HCT116 (cell line): ENCODE measurements around the gene SAT1. TPM values are rescaled to one million over a fixed set of nuclear protein-coding genes. Genes with fewer than 3 reads are reported as not detected.

Experiments
- ATAC-seq: fragments of 200-7000 bp; cut with Tn5 transposase; 2 replicates; pipeline ENCODE4 v1.9.1; 2020; ENCODE audit warnings: mild to moderate bottlenecking, moderate library complexity
- BruUV-seq: library from RNA; stranded (reverse); fragments of 400-500 nt; replicated peaks from 2 replicates; lab custom pipeline; 2021; lab: Mats Ljungman, UMichigan
- CTCF ChIA-PET: fragments of 300-600 bp; sonication (Branson Sonifier 250); formaldehyde crosslinking; loops from one replicate; lab custom pipeline; 2021; ENCODE audit warnings: antibody characterized with exemption; lab: Charles Lee
- POLR2A ChIA-PET: fragments of 300-600, 350-600 bp; sonication (Branson Sonifier 250); formaldehyde crosslinking; loops from one replicate; lab custom pipeline; 2021; ENCODE audit warnings: antibody characterized with exemption; lab: Charles Lee
- RAD21 ChIA-PET, 2 experiments: fragments of 300-600 bp; sonication (Branson Sonifier 250); formaldehyde crosslinking; loops; one replicate each; lab custom pipeline; 2023; ENCODE audit warnings: low total read pairs in 2 of 2; ENCODE audit not compliant: uncharacterized antibody in 2 of 2, unreplicated experiment in 2 of 2, low non-redundant PET in 1 of 2; lab: Charles Lee
- DNase-seq: peaks from one replicate; pipeline ENCODE4 v3.0.0-alpha.2; 2010; ENCODE audit warnings: low read depth, low spot score
- H2AFZ ChIP-seq: fragments of 200-600 bp; shearing (Covaris generic), sonication (generic); 2 replicates; pipeline ENCODE4 v1.6.1; 2017; ENCODE audit warnings: low read depth, mixed run types, mixed read lengths, antibody characterized with exemption, low read length; ENCODE audit not compliant: poor library complexity, severe bottlenecking
- H3K27ac ChIP-seq: 2 replicates; pipeline ENCODE4 v1.5.1; 2012; ENCODE audit warnings: low read depth, low read length
- H3K27me3 ChIP-seq: fragments of 200-600 bp; sonication (generic); 2 replicates; pipeline ENCODE4 v1.6.1; 2016; ENCODE audit warnings: mixed run types, low read length, mixed read lengths; ENCODE audit not compliant: insufficient read depth
- H3K36me3 ChIP-seq, 2 experiments: fragments of 200-500 bp in 1 of 2; fragments of 200-600 bp in 1 of 2; sonication (Bioruptor generic) in 1 of 2; sonication (generic) in 1 of 2; 2 replicates each; pipeline versions ENCODE4 v1.5.1 to v1.6.1; 2014 to 2016; ENCODE audit warnings: low read length in 2 of 2, inconsistent platforms in 1 of 2, mixed read lengths in 1 of 2, mixed run types in 1 of 2; ENCODE audit not compliant: insufficient read depth in 2 of 2, control insufficient read depth in 1 of 2
- H3K4me1 ChIP-seq, 2 experiments: fragments of 200-600 bp in 1 of 2; sonication (generic) in 1 of 2; 2 replicates each; pipeline versions ENCODE4 v1.5.1 to v1.6.1; 2012 to 2017; ENCODE audit warnings: low read length in 2 of 2, inconsistent platforms in 1 of 2, mild to moderate bottlenecking in 1 of 2, mixed read lengths in 1 of 2, mixed run types in 1 of 2, moderate library complexity in 1 of 2; ENCODE audit not compliant: insufficient read depth in 2 of 2, control insufficient read depth in 1 of 2
- H3K4me2 ChIP-seq: fragments of 200-600 bp; sonication (generic); 2 replicates; pipeline ENCODE4 v1.6.1; 2017; ENCODE audit warnings: mixed run types, low read length, mixed read lengths
- H3K4me3 ChIP-seq, 2 experiments: fragments of 200-600 bp in 1 of 2; sonication (generic) in 1 of 2; replicated peaks in 1 of 2; 2 replicates each; pipeline ENCODE4 v1.5.1; 2011 to 2016; ENCODE audit warnings: low read length in 2 of 2, control low read depth in 1 of 2, low read depth in 1 of 2, mild to moderate bottlenecking in 1 of 2, mixed read lengths in 1 of 2, mixed run types in 1 of 2
- H3K79me2 ChIP-seq: fragments of 200-600 bp; sonication (generic); 2 replicates; pipeline ENCODE4 v1.6.1; 2017; ENCODE audit warnings: mild to moderate bottlenecking, mixed run types, low read length, moderate library complexity, mixed read lengths; ENCODE audit not compliant: insufficient read depth
- H3K9ac ChIP-seq: fragments of 200-600 bp; sonication (generic); 2 replicates; pipeline ENCODE4 v1.6.1; 2016; ENCODE audit warnings: low read length, mixed read lengths
- H3K9me2 ChIP-seq: fragments of 200-600 bp; sonication (generic), shearing (Covaris generic); 2 replicates; pipeline ENCODE4 v1.6.1; 2017; ENCODE audit warnings: mixed run types, mild to moderate bottlenecking, moderate library complexity; ENCODE audit not compliant: insufficient read depth
- H3K9me3 ChIP-seq, 2 experiments: fragments of 200-500 bp in 1 of 2; fragments of 200-600 bp in 1 of 2; sonication (Bioruptor generic) in 1 of 2; sonication (generic) in 1 of 2; 2 replicates each; pipeline ENCODE4 v1.6.1; 2014 to 2017; ENCODE audit warnings: low read length in 2 of 2, mixed read lengths in 2 of 2, inconsistent platforms in 1 of 2, low read depth in 1 of 2, mild to moderate bottlenecking in 1 of 2, mixed run types in 1 of 2, moderate library complexity in 1 of 2; ENCODE audit not compliant: control insufficient read depth in 1 of 2, insufficient read depth in 1 of 2
- H4K20me1 ChIP-seq: fragments of 200-600 bp; sonication (generic), shearing (Covaris generic); 2 replicates; pipeline ENCODE4 v1.6.1; 2017; ENCODE audit warnings: mixed run types, mild to moderate bottlenecking, moderate library complexity; ENCODE audit not compliant: insufficient read depth
- CEBPB ChIP-seq: IDR thresholded peaks from 2 replicates; pipeline ENCODE4 v1.6.1; 2012; ENCODE audit warnings: low read depth
- EGR1 ChIP-seq: IDR thresholded peaks from 2 replicates; pipeline ENCODE4 v1.6.1; 2012; ENCODE audit warnings: low read depth
- EZH2 ChIP-seq: fragments of 200-600 bp; sonication (generic); IDR thresholded peaks from 2 replicates; pipeline ENCODE4 v1.6.1; 2017; ENCODE audit warnings: antibody characterized with exemption, mixed run types
- EZH2phosphoT487 ChIP-seq: fragments of 200-600 bp; IDR thresholded peaks from 2 replicates; pipeline ENCODE4 v1.6.1; 2018; ENCODE audit warnings: antibody characterized with exemption, borderline replicate concordance
- POLR2A ChIP-seq: IDR thresholded peaks from 2 replicates; pipeline ENCODE4 v1.7.0; 2011; ENCODE audit warnings: borderline replicate concordance; ENCODE audit not compliant: insufficient read depth, insufficient read length; ENCODE audit errors: extremely low read depth
- SIN3A ChIP-seq: IDR thresholded peaks from 2 replicates; pipeline ENCODE4 v1.6.1; 2012; ENCODE audit warnings: low read depth
- ZFX ChIP-seq: fragments of 450-650 bp; IDR thresholded peaks from 2 replicates; pipeline ENCODE4 v1.6.1; 2017
- ZNF274 ChIP-seq: fragments of 200-500 bp; sonication (Bioruptor generic); IDR thresholded peaks from 2 replicates; pipeline ENCODE4 v1.6.1; 2014; ENCODE audit warnings: mild to moderate bottlenecking, low read depth, low read length, inconsistent platforms
- intact Hi-C: fragments of 100-400 bp; cut with micrococcal nuclease; formaldehyde crosslinking; loops from 2 replicates; pipeline ENCODE4 v1.10.0; 2022
- total RNA-seq: library from RNA; stranded (reverse); gene quantifications from one replicate; pipeline ENCODE4 v1.2.1, GENCODE V29; 2021; ENCODE audit not compliant: unreplicated experiment

SAT1 gene
- total RNA-seq, 1 experiment from 2014 or later: 821 TPM

DNA sequence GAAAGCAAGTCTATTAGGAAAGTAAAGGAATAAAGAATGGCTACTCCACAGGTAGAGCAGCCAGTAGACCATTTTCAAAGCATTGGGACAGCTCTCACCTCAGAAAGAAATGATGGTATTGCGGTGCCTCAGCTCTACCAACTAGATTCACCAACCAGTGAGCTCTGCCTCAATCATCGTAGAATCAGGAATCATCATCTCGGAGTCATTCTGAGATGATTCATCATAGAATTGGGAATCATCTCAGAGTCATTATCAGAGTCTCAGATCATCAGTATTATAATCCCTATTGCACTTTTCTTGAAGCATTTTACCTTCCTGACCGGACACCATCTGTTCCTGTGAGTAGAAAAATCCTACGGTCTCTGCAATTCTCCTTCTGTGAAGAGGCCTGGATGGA is 17.5 kb upstream of the SAT1 start:
- H3K4me3 ChIP-seq: no peak overlapping the region
- no peaks in the 10 kb centered on the region for H3K9me2 ChIP-seq
- no peaks in the 10 kb centered on the region for H3K36me3 ChIP-seq
- no peak overlapping the region for H3K27ac ChIP-seq
- CTCF ChIA-PET: no interaction called here
- no peak for DNase-seq
- TF ChIP-seq EGR1: no peak
- TF ChIP-seq ZFX: no peak
- TF ChIP-seq EZH2phosphoT487: no peak
- intact Hi-C loops: no loop called here
- peaks cover 0 to 15% of the 10 kb centered on the region in 2 experiments; a peak in 2 of 4 replicates for H3K4me1 ChIP-seq
- peak overlapping the region; percentile 35 for H3K4me2 ChIP-seq
- no peaks in the 10 kb centered on the region for H3K9me3 ChIP-seq
- BruUV-seq: no TSS peak
- no peaks in the 10 kb centered on the region for H4K20me1 ChIP-seq
- H3K79me2 ChIP-seq: no peaks in the 10 kb centered on the region
- RAD21 ChIA-PET: no interaction called here
- H2AFZ ChIP-seq: no peak overlapping the region
- POLR2A ChIA-PET: no interaction called here
- no peak; the same call in 1 of the 2 replicates for ATAC-seq
- H3K27me3 ChIP-seq: no peaks in the 10 kb centered on the region
- no peak overlapping the region for H3K9ac ChIP-seq

DNA sequence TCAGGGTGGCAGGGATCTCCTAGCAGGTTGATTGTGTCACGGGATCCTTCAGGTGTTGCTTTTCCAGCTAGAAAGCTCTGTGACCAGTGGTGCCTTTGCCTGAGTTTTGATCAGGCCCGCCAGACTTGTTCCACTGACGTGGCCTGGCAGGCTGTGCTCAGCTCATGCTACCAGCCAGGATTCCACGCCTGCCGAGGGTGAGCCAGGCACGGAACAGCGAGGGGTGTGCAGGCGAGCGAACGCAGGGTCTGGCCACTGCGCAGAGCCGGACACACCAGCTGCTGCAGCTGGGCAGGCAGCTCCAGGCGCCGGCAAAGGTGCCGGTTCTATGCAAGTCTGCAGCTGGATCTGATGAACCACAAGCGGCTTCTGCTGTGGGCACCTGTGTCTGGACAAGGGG is 17.1 kb upstream of the SAT1 start:
- DNase-seq (no peak), ATAC-seq (no peak)
- Histone ChIP-seq H2AFZ (no peak overlapping the region), H3K27me3 (no peaks in the 10 kb centered on the region), H4K20me1 (no peaks in the 10 kb centered on the region), H3K4me2 (no peak overlapping the region; the same call in 1 of the 2 replicates), H3K79me2 (no peaks in the 10 kb centered on the region), H3K9me2 (no peaks in the 10 kb centered on the region), H3K9ac (no peak overlapping the region), H3K27ac (no peak overlapping the region), H3K4me3 (no peak overlapping the region), H3K4me1 (peaks cover 0 to 15% of the 10 kb centered on the region in 2 experiments; a peak in 2 of 4 replicates), H3K36me3 (no peaks in the 10 kb centered on the region), H3K9me3 (no peaks in the 10 kb centered on the region)
- TF ChIP-seq EZH2: no peak
- no peak for TF ChIP-seq ZFX
- no peak for TF ChIP-seq SIN3A
- no peak for TF ChIP-seq POLR2A
- no peak for TF ChIP-seq ZNF274
- no peak for TF ChIP-seq CEBPB
- TF ChIP-seq EGR1: no peak
- ChIA-PET CTCF (no interaction called here), RAD21 (no interaction called here), POLR2A (no interaction called here)
- no TSS peak for BruUV-seq
- intact Hi-C loops: no loop called here
